COLO668 (cell line): Measurements from ENCODE around the gene RAB31.
"Not testable (repeated sequence)": the region's sequence is repeated elsewhere in the genome, so short reads cannot be mapped to it uniquely, and the experiment has no call there.

Source experiments
- DNase-seq: peaks from one replicate; lab custom pipeline; 2025; ENCODE audit not compliant: unreplicated experiment; lab: John Stamatoyannopoulos, UW

Gene RAB31

DNA sequence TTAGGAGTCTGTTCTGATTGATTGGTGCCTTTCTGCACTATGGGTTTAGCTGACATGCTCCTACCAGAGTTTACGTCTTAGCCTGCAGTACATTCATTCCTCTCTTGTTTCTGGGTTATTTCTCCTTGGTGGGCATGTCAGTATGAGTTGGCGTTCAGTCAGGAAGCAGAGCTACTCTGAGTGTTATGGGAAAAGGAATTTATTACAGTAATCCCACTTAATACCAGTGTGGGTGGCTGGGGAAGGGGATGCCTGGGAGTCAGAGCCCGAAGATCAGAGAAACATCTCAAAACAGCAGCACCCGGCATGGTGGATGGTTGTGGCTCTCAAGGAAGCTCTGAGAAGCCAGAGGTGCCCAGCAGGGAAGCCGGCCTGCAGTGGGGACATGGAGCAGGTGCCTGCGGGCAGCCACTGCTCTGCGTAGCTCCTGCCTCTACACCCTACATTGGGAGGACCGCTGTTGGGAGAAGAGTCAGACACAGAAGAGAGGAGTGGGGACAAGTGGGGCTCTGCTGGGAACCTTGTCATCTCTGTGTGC lies 48.9 kb downstream of the RAB31 start:
- DNase-seq = no peak

DNA sequence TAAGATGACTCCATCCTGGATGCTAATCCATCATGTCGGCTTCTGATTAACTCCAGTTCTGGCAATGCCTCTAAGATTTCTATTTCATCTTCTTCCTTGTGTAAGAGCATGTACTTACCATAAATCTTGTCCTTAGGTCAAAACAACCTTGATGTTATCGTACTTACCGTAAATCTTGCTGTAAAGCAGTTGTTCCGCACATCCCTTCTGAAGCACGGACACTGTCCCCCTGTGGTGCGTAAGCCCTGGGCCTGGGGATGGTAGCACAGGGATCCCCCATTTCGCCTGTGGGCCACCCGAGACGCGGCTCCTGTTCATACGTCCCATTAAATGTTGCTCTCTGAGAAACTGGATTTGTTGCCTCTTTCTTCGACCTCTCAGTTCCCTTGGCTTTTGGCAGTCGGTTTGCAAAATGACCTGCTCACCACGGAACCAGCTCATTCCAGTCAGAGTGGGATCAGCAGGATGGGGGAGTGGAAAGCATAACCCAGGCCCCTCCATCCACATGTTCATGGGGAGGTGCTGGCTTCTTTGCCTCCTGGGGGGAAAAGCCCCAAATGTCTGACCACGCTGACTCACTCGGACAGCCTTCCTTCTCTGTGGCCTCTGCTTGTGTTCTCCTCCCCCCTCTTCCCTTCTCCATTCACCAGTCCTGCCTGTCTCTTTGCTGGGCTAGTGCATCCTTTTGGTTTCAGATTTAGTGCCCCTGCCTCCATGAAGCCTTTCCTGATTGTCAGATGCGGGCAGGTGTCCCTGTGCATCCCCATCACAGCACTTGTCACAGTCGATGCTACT lies 49.9 kb downstream of the RAB31 start:
- no peak for DNase-seq

DNA sequence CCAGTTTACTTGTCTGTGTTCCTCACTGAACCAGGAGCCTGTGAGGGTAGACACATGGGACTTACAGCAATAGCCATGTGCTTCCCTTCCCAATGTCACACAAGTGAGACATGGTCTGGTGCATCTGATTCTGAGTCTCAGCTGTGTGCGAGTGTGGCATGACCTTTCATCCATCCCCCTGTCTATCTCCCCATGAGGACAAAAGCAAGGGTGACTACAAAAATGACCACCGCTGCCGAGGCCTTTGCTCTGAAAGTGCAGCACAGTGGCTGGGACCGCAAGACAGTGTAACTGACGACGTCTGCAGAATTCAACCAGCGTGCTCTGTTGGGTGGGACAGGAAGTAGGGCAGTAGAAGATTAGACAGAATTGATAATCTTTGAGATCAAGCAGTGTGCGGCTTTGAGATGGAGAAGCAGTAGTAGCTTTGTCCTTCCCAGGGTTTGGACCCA lies 50.5 kb downstream of the RAB31 start:
- DNase-seq = no peak

GRCh38 chr18:9760641-9761040 lies 52.5 kb downstream of the RAB31 start:
- no peak for DNase-seq

DNA sequence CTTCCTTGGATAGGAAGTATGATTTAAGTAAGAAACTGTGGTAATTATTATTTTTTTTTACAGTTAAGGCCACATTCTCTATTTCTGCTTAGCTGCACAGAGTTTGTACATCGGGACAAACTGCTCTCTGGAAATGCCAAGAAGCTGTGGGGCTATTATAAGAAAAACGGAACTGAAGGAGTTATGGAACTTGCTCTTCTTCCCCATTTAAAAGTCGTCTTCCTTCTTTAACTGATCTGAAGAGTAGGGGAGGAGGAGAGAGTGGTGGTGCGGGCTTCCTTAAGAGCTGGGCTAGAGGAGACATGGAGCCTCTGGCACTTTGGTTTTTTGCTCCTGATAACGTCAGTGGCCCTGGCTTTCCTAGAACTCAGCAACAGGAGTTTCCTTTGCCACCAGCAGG lies 54.4 kb downstream of the RAB31 start:
- no peak for DNase-seq

GRCh38 chr18:9763157-9763556 lies 55.1 kb downstream of the RAB31 start:
- DNase-seq = no peak

DNA sequence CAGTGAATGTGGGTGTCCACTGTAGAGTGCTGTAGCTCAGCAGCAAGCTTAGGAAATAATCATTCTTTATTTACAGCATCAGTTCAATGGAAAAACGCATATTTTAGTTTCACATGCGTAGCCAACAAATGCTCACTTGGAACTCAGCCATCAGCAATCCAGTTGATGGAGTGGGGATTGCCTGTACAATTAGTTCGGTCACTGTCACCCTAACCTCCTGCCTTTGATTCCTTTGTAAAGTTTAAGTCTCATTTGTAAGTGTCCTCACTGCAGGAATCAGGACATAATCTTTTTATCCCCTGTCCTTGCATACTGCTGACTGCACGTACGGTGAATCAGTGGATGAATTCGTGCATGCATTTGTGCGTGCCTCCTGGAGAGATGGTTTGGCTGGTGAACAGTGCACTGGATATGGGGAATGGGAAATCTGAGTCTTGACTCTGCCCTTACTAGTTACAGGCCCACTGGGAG lies 55.9 kb downstream of the RAB31 start:
- DNase-seq = no peak

DNA sequence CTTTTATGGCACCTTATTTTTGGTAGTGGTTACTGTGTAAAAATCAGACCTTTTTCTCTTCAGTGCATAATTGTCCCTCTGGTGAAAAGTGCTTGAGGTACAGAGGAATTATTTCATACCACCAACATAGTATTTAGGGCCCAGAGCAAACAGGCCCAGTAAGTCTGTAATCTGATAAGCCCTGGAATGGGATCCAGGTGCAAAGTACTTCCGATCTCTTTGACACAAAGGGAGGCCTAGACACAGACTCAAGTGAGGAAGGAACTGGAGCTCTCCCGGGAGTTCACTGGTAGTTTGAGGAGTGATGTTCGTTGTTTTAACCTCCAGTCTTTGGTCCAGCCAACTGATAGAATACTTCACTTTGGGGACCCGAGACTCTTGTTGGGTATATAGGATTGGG lies 57.4 kb downstream of the RAB31 start:
- peak; percentile 53 for DNase-seq

- no peak for DNase-seq
Observed at GRCh38 chr18:9766076-9766481, 58.0 kb downstream of the RAB31 start.

- DNase-seq = no peak
Observed at GRCh38 chr18:9766740-9767139, 58.6 kb downstream of the RAB31 start.

GRCh38 chr18:9768071-9768691 lies 60.1 kb downstream of the RAB31 start:
- not testable (repeated sequence) for DNase-seq

GRCh38 chr18:9770111-9770510 lies 62.0 kb downstream of the RAB31 start:
- not testable (repeated sequence) for DNase-seq

- DNase-seq = peak; percentile 72
Observed at GRCh38 chr18:9771261-9771976, 63.3 kb downstream of the RAB31 start.

GRCh38 chr18:9771977-9772660 lies 64.0 kb downstream of the RAB31 start:
- DNase-seq = no peak

DNA sequence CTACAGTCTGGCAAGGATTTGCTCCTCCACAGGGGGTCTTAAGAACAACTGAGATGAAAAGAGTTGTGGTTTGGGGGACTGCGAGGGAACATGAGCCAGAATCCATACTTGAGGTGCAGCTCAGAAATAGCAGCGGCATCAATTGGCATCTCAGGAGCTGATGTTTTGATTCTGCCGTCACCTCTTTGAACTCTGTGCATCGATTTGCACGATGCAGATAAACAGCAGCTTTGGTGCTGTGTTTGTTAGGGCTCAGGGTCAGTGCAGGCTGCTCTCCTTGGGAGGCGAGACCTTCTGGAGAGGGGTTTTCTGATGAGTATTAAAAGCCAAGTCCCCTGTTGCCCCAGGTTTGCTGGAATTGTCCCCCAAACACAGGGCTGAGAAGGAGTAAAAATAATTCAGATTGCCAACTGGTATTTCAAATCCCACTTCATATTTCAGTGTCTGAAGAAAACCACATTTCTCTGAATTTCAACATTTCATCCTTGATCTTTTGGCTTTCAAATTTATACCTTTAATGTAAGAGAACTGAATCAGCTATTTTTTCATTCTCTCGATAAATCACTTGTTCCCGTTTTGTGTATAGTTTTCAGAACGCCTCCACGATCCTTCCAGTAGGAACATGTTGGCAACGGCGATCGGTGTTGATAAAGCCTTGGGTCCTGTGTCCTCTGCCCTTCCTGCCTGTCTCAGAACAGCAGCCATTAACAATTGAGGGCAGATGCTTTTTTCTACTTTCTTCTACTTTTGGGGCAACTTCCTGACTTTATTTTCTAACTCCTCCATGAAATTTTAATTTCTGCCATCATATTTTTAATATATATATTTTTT lies 65.0 kb downstream of the RAB31 start:
- no peak for DNase-seq

DNA sequence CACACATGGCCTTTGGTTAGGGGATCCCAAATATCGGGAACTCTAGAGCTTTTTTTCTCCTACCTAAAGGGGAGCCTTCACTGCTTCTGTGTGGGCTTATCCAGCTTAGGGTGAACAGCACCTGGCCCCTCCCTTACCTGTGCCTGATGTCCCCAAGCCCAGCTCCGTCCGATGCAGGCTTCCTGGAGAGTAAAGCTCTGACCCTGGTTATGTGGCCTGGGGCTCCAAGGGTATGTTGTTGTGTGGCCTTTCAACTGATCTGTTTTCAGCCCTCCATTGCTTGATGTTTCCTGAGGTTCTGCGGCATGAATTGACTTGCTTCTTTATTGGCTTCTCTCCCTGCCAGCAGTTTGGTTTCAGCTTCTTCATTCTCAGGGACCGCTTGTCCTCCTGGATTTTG lies 66.0 kb downstream of the RAB31 start:
- no peak for DNase-seq

DNA sequence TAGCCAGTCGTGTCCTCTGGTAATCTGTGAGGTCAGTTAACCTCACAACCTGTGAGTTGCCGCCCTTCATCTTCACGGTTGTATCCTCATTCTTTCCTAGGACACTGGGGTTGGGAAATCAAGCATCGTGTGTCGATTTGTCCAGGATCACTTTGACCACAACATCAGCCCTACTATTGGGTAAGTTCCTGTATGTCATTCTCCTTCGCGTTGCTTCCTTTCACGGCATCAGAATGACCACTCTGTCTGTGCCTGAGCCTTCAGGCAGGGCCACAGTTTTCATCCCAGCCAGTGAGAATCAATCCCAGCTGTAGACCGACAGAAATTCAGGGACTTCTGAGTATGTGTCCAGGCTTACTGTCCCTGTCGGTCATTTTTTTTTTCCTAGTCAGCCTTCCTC lies 67.1 kb downstream of the RAB31 start:
- no peak for DNase-seq

DNA sequence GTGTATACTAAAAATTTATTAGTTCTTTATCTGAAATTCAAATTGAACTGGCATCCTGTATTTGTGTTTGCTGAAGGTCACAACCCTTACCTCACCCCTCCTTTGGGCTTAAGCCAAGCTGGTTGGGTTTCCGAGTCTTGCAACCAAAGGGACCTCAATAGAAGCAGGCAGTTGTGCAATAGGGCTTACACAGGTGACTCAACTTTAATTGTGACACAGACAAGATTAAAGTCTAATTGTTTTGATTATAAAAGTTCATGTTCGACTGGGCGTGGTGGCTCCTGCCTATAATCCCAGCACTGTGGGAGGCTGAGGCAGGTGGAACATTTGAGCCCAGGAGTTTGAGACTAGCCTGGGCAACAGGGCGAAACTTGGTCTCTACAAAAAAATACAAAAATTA lies 71.5 kb downstream of the RAB31 start:
- no peak for DNase-seq

DNA sequence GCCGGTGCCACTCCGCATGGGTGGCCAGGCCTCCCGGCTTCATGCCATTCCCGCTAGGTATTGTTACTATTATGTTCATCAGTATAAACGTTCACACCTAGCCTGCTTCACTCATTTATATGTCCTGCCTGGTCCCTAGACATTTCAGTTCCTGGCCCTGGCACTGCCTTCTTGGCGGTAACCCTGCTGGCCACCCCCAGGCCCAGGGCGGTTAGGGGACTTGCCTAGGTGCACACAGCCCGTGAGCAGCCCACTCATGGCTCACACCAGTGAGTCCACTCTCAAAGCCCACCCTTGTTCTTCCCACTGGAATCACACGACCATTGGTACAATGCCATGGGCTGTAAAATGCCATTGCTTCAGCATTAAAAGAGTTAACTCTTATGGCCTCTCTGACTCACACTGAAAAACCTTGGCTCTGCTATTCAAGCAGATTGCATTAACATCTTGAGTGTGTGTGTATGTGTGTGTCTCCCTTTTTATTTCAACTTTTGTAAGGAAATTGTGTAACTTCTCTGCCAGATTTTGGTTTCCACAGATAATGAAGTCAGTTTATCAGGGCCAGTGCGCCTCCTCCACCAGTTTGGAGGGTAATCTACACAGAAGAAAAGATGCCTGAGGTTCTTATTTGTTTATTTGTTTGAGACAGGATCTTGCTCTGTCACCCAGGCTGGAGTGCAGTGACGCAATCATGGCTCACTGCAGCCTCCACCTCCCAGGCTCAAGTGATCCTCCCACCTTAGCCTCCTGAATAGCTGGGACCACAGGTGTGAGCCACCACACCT lies 74.2 kb downstream of the RAB31 start:
- DNase-seq = no peak
